Measurements from ENCODE around the gene PTGES2. TPM values are rescaled to one million over a fixed set of nuclear protein-coding genes. Genes with fewer than 3 reads are reported as not detected.
A peak's percentile ranks its signal among the peaks of the same experiment; 100 is the strongest.

Gene PTGES2
- polyA plus RNA-seq, 1 of the 3 experiments (the other 2 are of a cell fraction), result 141 TPM

GRCh38 chr9:128091144-128091543 is 36.4 kb downstream of the PTGES2 start:
- H3K4me2 ChIP-seq, result peak overlapping the region; percentile 92
- peak overlapping the region; percentile 85 to 96 for H3K27ac ChIP-seq (ENCODE audit: low read depth in 2 of 2, low read length in 1 of 2)
- peaks cover 88% of the 10 kb centered on the region for H3K79me2 ChIP-seq (ENCODE audit: insufficient read depth)
- peak overlapping the region; percentile 80 for H2AFZ ChIP-seq (ENCODE audit: low read depth)
- TF ChIP-seq USF1 (IDR thresholded peaks at IDR 0.05; ENCODE audit: borderline replicate concordance, low read depth) (no peak), IRF3 (IDR thresholded peaks at IDR 0.05; ENCODE audit: low read depth, low read length) (peak; percentile 57), MEF2A (IDR thresholded peaks at IDR 0.05; ENCODE audit: borderline replicate concordance, low read depth) (no peak), TAF1 (IDR thresholded peaks at IDR 0.05; ENCODE audit: borderline replicate concordance, low read depth, low read length) (peak; percentile 55; the same call in 1 of the 2 replicates), SIN3A (IDR thresholded peaks at IDR 0.05; ENCODE audit: borderline replicate concordance, low read depth, low read length) (peak; percentile 35; the same call in 1 of the 2 replicates), MAX (IDR thresholded peaks at IDR 0.05; ENCODE audit: low read depth) (peak; percentile 91), TCF12 (IDR thresholded peaks at IDR 0.05) (no peak), RFX5 (IDR thresholded peaks at IDR 0.05; ENCODE audit: low read length) (peak; percentile 76), POLR2AphosphoS5 (IDR thresholded peaks at IDR 0.05; ENCODE audit: low read depth, low read length) (0 out of 2 replicates have a peak, but pooled peaks have one; percentile 19), MXI1 (IDR thresholded peaks at IDR 0.05; ENCODE audit: low read depth, low read length) (peak; percentile 80), RCOR1 (IDR thresholded peaks at IDR 0.05; ENCODE audit: low read length) (0 out of 2 replicates have a peak, but pooled peaks have one; percentile 22)
- H3K4me1 ChIP-seq (ENCODE audit: control insufficient read depth in 1 of 2, insufficient read depth in 2 of 2, low read depth in 1 of 2, low read length in 1 of 2), result peaks cover 39 to 40% of the 10 kb centered on the region in 2 experiments
- peak; percentile 93 for DNase-seq
- no peaks in the 10 kb centered on the region for H3K9me3 ChIP-seq
- H3K4me3 ChIP-seq (ENCODE audit: low read depth in 2 of 2, low read length in 1 of 2), result peak overlapping the region; percentile 48 to 63
- WGBS (ENCODE audit: low lambda C conversion rate), result 10% methylated on average over 9 of the region's 13 CpGs
- no peaks in the 10 kb centered on the region for H3K36me3 ChIP-seq (replicated peaks in 1 of 2; ENCODE audit: control insufficient read depth in 1 of 2, insufficient read depth in 2 of 2, low read length in 1 of 2)
- CTCF ChIA-PET, result interaction anchor here (1.6 to 18.8 kb wide), 5 partner anchors 24 to 149 kb away, joined by 3 to 246 read pairs (median 5); no protein-coding TSS in a partner anchor
- POLR2A ChIA-PET, result interaction anchor here (0.8 to 1.1 kb wide), 5 partner anchors 9 to 169 kb away, joined by 3 to 4 read pairs (median 3); no protein-coding TSS in a partner anchor
- H3K27me3 ChIP-seq (ENCODE audit: insufficient read depth), result no peaks in the 10 kb centered on the region
- peaks cover 29% of the 10 kb centered on the region for H3F3A ChIP-seq (replicated peaks; ENCODE audit: insufficient read depth)
- peak overlapping the region; percentile 67; the same call in 1 of the 2 replicates for H3K9ac ChIP-seq
- H3K9me2 ChIP-seq, result no peaks in the 10 kb centered on the region
- no peaks in the 10 kb centered on the region for H4K20me1 ChIP-seq (ENCODE audit: insufficient read depth)

GRCh38 chr9:128089299-128089698 is 38.2 kb downstream of the PTGES2 start:
- H3K36me3 ChIP-seq (replicated peaks in 1 of 2; ENCODE audit: control insufficient read depth in 1 of 2, insufficient read depth in 2 of 2, low read length in 1 of 2), result no peaks in the 10 kb centered on the region
- TF ChIP-seq TCF12 (IDR thresholded peaks at IDR 0.05), result no peak
- TF ChIP-seq USF1 (IDR thresholded peaks at IDR 0.05; ENCODE audit: borderline replicate concordance, low read depth), result no peak
- TF ChIP-seq ZBTB33 (IDR thresholded peaks at IDR 0.05; ENCODE audit: borderline replicate concordance, low read depth), result no peak
- TF ChIP-seq NRF1 (IDR thresholded peaks at IDR 0.05; ENCODE audit: low read depth, low read length), result no peak
- no peak for TF ChIP-seq REST (IDR thresholded peaks at IDR 0.05; ENCODE audit: low read depth, low read length)
- TF ChIP-seq TEAD4 (IDR thresholded peaks at IDR 0.05; ENCODE audit: borderline replicate concordance, insufficient read depth), result no peak
- 90% methylated on average over 1 of the region's 1 CpG for WGBS (ENCODE audit: low lambda C conversion rate)
- no peak overlapping the region for H3K27ac ChIP-seq (ENCODE audit: low read depth in 2 of 2, low read length in 1 of 2)
- H3K9me2 ChIP-seq, result no peaks in the 10 kb centered on the region
- no peaks in the 10 kb centered on the region for H3K9me3 ChIP-seq
- H3K4me1 ChIP-seq (ENCODE audit: control insufficient read depth in 1 of 2, insufficient read depth in 2 of 2, low read depth in 1 of 2, low read length in 1 of 2), result peaks cover 28 to 33% of the 10 kb centered on the region in 2 experiments
- no peak overlapping the region for H2AFZ ChIP-seq (ENCODE audit: low read depth)
- DNase-seq, result no peak
- CTCF ChIA-PET, result interaction anchor here (0.6 to 4.2 kb wide), 2 partner anchors 28 to 50 kb away, joined by 4 to 23 read pairs; no protein-coding TSS in a partner anchor
- H3K27me3 ChIP-seq (ENCODE audit: insufficient read depth), result no peaks in the 10 kb centered on the region
- H3K79me2 ChIP-seq (ENCODE audit: insufficient read depth), result peaks cover 93% of the 10 kb centered on the region
- H3K4me2 ChIP-seq, result no peak overlapping the region
- no peaks in the 10 kb centered on the region for H4K20me1 ChIP-seq (ENCODE audit: insufficient read depth)
- no peak overlapping the region for H3K4me3 ChIP-seq (ENCODE audit: low read depth in 2 of 2, low read length in 1 of 2)
- peaks cover 19% of the 10 kb centered on the region for H3F3A ChIP-seq (replicated peaks; ENCODE audit: insufficient read depth)
- H3K9ac ChIP-seq, result no peak overlapping the region
- POLR2A ChIA-PET, result no interaction called here
